Muscle of arm (tissue), 12 donors: Measurements from ENCODE around the gene SPARCL1. TPM values are rescaled to one million over a fixed set of nuclear protein-coding genes. Genes with fewer than 3 reads are reported as not detected.
A peak's percentile ranks its signal among the peaks of the same experiment; 100 is the strongest.

Experiments used
- DNase-seq: peaks from one replicate; pipeline ENCODE4 v3.0.0-alpha.2; 2013
- polyA plus RNA-seq, 12 donors: library from polyadenylated mRNA; unstranded; fragments of 120-200 nt; gene quantifications; one replicate each; pipeline ENCODE4 v1.2.1, GENCODE V29; 2013; ENCODE audit not compliant: insufficient read length in 12 of 12

The SPARCL1 gene
- polyA plus RNA-seq, 12 donors, result 216 to 375 (median 286) TPM; not detected in 1

DNA sequence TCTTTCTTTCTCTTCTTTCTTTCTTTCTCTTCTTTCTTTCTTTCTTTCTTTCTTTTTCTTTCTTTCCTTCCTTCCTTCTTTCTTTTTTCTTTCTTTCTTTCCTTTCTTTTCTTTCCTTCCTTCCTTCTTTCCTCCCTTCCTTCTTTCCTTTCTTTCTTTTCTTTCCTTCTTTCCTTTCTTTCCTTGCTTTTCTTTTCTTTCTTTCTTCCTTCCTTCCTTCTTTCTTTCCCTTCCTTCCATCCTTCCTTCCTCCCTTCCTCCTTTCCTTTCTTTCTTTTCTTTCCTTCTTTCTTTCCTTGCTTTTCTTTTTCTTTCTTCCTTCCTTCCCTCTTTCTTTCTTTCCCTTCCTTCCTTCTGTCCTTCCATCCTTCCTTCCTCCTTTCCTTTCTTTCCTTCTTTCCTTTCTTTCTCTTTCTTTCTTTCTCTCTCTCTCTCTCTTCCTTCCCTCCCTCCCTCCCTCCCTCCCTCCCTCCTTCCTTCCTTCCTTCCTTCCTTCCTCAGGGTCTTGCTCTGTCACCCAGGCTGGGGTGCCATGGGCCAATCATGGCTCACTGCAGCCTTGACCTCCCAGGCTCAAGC, 13.6 kb upstream of the SPARCL1 start:
- DNase-seq, result no peak

DNA sequence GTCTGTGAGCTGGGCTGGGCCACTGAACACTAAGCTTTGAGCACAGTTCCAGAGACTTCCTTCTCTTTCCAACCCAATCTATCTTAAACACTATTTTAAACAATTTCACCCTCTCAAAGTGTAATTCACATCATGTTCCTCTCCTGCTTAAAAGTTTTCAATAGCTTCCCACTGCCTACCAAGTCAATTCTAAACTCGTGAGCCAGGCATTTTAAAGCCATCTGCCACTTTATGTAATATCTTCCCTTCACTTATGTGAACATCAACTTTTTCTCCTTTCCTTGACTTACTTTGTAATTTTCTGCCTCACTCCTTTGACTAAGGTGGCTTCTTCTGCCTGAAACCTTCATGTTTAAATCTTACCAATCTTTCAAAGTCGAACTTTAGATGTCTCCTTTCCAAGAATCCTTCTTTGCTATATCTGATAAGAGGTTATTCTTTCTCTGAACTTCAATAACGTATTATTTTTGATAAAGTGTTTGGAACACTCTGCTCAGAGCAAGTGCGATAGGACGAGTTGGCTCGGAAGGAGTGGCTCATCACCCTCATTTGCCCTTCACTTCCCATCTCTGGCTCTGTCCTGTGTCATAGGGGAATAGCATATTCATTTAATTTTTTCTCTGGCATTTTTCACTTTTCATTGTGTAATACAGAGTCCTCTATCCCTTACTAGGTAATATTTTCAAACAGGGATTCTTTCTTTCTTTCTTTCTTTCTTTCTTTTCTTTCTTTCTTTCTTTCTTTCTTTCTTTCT, 13.0 kb upstream of the SPARCL1 start:
- no peak for DNase-seq

DNA sequence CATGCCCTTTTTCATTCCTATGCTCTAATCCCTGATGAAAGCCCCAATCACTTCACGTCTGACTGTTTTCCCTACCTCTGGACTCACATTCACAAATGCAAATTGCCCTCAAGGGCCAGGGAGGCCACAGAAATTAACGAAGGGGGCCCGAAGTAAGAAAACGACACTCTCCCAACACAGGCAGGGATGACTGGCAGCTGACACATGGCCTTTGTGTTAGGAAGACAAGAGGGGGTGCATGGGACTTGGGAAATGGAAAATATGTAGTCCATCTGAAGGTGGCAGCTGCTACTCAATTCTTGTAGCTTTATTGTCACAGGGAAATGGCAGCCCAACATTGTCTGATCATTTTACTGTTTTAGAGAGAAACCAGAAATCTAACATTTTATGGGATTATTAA, 12.3 kb upstream of the SPARCL1 start:
- no peak for DNase-seq

DNA sequence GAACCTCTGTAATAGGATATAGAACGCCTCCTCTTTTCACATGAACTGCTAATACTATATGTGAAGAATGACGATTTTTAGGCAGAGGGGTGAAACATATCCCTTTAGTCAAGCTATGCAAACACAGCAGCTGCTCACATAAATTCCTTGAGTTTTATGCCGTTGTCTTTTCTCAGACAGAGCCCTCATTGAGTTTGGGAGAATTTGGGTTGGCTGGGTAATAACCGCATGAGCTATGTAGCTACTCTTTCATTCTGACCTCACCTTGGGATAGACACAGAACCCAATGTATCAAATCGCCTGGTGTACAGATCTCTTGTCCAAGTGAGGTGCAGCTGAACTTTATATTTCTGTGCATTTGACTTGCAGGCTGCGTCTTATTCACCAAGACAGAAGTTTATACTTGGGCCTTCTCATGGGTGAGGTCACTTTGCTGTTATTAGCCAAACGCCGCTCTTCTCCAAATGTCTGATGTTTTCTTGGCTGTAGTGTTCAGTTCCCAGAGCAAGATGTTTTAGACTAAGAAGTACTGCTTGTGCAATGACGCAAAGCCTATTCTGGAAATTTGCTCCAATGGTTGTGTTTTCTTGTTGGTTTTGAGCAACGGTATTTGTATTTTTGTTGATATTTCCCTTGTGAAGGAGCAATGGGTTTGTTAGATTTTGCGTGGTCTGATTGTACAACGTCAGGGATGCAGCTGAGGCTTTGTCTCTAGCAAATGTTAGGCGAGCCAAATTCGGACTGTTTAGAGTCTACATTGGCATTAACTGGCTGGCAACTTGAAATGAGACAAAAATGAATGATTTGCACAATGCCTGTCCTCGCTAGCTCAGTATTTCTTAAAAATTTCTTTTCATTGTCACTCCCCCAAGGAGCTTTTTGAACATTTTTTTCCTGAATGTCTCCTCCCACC, 11.2 kb upstream of the SPARCL1 start:
- DNase-seq, result peak; percentile 93

DNA sequence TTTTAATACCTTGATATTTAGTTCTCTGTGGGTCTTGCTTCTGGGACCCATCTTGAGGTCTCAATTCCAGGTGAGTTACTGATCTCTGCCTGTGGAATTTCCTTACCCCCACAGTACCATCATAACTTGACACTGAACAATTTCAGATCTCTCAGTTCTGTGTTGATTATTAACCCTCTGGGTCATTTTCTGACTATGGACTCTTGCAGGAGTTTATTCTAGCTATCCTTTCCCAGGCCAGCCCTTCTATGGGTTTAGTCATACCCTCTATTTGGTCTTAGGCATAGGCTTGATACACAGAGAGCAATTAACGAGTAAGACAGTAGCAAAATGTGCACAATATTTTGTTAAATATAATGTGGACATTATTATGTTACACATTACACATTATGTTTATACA, 3.7 kb upstream of the SPARCL1 start:
- DNase-seq, result no peak

DNA sequence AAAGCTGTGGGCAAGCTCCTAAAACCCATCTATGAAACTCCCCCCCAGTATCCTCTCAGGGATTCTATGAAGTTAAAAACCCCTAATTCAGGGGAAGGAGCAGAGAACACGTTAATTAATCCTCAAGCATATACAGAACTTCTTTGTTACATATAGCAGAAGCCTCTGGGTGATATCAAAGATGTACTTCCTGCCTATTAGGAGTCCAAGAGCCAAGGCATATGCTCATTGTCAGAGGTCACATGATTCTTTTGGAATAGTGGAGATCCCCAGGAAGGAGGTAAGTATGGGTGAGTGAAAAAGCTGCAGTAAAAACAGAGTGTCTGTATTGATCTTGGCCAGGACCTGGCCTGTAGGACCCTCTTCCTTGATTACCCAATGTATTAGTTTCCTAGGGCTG, 2.9 kb upstream of the SPARCL1 start:
- DNase-seq, result no peak

DNA sequence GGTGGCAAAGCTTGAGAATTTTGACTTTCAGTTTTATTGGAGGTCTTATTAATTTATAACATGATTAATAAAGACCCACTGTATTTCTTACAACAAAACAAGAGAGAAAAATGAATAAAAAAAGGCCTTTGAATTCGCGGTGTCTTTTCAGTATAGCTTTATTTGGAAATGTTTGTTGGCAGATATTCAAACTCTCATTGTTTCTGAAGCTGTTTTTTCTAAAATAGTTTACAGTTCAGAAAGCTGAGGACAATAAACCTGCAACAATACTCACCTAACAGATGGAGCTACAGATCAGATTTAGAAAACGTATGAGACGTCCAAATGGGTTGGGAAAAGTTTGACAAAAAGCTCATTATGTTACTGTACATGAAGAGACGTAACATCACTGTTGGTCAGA, 2.4 kb upstream of the SPARCL1 start:
- no peak for DNase-seq

DNA sequence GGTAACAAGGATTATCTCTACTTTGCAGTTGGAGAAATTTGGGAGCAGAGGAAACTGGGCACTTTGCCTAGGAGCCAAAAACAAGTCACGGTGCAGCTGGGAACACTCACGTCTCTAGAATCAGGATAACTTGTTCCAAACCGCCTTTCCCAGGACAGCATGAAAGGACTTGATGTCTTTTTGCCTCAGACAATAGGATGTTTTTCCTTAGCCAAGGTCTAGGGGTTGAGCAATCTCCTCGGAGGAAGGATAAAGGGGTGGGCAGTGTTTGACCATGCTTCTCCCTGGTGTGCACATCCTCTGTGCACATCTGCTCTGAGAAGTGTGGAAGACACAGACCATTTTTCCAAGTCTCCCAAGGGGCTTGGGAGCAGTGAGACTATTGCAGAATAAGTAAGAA, 1.7 kb upstream of the SPARCL1 start:
- DNase-seq, result peak; percentile 83

DNA sequence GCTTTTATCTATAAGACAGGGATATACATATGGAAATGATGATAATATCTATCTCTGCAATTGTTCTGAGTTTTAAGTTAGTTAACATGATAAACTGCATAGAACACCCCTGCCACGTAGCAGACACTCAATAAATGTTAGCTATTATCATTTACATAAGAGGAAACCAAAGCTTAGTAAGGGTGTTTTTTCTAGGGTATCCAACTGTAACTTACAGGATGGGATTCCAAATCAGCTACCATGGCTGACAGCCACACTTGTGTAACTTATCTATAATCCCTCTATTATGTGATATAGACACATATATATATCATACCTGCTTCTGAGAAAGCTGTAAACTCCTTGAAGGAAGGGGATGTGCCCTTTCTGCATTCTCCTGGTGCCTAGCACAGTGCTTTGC, 1.1 kb upstream of the SPARCL1 start:
- no peak for DNase-seq

DNA sequence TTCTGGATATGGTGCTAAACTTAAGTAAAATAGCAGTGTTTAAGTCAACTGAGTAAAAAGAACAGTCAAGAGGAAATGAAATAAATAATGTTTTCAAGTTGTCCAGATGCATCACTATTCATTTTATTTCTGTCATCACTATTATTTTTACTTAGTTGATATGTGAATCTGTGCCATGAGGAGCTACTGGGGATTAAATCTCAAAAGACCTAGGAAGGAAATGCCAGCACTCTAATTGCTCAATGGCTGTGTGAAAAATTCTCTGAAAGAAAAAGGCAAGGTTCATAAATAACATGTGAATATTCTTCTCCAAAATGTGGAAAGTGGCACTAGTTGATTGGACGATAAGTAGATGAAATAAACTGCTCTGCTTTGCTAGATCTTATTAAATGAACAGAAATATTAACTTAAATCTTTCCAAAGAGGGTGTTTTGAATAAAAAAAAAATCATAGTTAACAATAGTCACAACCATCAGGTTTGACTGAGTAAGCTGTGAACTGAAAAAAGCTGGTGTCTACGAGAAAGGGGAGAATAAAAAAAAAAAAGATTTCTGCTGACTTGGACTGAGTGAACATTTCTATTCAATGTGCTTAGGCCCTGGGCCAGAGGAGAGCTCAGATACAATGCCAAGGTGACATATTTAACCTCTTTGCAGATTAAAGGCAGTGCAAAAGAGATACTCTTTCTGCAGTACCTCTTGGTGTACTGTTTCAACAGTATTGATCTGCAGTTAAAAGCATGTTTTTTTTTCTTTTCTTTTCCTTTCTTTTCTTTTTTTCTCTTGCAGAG, 1.6 kb downstream of the SPARCL1 start:
- DNase-seq, result no peak

DNA sequence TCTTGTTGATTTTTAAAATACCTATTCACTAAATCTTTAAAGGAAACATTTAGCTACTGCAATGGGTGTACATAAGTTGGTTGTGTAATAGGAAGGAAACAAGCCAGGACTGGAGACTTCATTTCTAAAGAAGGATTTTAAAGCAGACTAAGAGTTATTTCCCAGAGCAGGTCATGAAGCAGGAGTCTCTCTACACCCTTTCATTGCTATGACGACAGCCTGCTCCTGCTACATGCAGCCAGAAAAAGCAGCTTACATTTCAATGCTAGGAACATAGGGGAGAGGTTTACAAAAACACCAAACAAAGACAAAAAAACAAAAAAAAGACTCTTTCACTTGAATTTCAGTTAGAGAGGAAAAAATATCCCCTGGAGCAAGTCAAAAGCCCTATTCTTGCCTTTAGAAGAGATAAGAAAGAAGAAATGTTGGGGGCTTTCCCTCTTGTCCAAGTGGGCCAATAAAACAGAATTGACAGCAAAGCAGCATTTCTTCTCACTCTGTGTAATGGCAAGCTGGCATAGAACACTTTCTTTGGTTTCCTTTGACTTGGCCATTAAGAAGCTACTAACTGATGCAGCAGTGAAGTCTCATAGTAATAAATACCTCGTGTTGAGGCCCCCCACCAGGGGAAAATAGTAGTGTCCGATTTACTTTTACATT, 3.4 kb downstream of the SPARCL1 start:
- DNase-seq, result no peak

DNA sequence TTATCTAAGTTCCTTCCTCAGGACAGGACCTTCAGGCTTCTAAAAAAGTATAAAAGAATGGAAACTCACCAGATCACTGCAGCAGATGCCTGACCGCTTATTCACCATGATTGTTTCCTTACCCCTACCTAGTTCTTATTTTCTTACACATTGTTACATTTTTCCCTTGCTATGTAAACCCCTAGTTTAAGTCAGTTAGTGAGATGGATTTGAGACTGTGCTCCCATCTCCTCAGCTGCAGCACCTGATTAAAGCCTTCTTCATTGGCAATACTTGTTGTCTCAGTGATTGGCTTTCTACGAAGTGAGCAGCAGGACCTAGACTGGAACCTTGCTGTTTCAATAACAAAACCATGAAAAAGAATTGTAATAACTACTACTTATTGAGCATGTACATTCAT, 4.7 kb downstream of the SPARCL1 start:
- no peak for DNase-seq

DNA sequence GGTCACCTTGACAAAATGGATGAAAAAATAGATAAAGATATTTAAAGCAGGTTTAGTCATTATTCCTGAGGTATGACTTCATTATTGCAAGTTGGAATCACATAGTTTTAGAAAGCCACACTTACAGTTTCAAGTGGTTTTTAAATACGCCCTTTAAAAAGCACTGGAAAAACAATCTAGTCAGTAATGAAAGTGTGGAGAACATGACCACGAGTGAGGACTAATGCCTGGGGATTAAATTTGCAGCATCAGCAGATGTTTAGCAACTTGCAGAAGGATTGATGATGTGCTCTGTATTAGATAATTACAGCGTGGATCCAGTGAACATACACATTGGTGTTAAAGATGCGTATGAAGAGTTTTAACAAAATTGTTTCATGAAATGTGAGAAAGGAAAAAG, 5.9 kb downstream of the SPARCL1 start:
- DNase-seq, result no peak

DNA sequence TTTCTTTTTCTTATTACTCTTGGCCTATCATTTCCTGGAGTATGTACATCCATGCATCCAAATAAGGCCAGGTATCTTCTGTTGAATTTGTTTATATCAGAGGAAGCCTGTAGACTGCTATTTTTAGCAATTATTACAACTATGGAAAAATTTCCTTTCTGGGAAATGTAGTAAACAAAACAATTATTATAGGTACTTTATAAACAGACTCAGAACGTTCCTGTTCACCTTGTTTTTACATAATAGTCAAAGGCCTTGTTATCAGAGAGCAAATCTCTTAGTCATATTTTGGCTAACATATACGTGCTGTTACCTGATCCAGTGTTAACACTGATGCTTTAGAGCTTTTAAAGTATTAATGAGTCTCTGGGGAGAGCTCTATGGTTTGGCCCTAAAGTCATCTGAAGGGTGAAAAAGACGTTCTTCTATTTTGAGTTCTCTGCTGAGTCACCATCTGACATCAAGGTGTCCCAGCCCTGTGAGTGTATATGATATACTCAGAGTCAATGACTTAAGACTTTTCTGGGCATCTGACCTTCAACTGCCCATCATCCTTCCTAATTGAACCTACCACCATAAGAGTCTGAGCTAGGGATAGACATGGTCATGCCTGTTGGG, 7.3 kb downstream of the SPARCL1 start:
- no peak for DNase-seq

DNA sequence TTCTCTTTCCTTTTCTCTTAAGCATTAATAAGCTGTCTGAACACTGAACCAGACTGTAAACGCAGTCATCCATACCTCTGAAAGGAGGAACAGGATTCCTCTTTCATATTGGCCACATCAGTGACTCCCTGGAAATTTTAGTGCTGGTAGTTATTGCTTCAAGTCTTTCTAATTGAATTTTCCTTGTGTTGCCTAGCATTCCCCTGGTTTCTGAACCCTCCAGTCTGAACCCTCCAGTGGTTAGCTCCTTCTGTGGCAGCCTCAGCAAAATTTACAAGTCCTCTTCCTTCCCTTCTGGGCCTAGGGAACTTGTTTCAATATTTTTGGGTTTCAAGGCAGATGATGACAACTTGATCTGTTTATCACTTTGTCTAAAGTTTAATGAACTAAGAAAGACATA, 7.9 kb downstream of the SPARCL1 start:
- no peak for DNase-seq

DNA sequence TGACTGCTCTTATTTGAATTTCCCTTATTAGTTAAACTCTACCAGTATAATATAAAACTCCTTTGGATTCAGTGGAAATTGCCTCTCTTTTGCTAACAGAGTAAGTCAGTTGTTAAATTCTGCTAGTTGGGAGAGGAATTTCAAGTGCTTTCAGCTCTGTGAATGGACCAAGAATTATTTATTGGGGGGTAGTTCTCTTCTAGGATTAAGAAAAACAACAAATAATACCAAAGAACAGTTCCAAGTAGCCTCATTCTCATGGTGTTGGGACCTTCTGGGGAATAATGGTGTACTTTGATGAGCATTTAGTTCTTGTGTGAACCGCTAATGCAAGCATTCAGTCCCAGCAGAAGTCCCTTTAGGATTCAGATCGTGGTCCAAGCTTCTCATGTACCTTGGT, 11.6 kb downstream of the SPARCL1 start:
- DNase-seq, result no peak

DNA sequence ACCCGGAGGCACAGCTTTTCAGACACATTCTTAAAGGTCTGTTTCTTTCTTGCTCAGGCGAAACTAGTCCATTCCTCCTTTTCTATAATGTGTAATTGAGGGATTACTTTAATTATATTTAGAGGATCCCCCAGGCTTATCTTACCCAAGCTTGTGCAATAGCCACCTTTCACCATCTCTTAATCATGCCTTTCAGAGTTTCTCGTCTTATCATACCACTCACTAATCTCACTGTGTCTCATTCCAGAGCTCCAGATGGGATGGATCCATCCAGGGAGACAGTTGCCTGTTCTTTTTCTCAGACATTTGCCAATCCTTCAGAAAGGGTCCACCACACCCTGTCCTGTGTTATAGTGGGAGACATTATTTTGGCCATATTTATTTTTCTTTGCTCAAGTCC, 12.5 kb downstream of the SPARCL1 start:
- DNase-seq, result no peak

DNA sequence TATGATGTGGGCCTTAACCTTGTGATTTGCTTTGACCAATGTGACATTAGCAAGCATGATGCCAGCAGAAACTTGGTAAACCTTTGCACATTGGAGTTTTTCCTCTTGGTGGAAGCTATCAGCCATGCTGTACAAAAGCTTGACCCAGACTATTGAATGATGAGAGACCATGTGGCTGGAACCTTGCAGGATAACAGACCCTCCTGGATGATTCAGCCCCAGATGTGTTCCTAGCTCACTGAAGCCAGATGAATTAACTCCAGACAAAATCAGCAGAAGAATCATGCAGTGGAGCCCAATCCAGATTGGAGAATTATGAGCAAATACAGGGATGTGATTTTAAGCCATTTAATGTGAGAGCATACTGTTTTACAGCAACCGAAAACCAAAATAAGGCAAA, 16.8 kb downstream of the SPARCL1 start:
- DNase-seq, result no peak

DNA sequence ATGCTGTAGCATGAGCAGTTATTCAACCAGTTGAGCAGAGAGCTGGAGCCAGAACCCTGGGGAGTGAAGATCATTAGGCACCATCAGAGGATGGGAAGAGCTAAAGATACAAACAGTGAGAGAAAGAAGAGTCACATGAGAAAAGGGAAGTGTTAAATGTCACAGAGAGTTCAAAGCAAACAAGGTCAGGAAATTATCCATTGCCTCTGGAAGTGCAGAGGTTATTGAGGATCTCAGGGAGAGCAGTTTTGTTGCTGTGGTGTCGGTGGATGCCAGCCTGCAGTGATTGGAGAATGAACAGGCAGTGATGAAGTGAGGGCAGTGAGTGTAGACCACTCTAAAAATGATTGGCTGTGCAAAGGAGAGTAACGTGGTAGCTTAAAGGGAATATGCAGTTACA, 17.7 kb downstream of the SPARCL1 start:
- no peak for DNase-seq

DNA sequence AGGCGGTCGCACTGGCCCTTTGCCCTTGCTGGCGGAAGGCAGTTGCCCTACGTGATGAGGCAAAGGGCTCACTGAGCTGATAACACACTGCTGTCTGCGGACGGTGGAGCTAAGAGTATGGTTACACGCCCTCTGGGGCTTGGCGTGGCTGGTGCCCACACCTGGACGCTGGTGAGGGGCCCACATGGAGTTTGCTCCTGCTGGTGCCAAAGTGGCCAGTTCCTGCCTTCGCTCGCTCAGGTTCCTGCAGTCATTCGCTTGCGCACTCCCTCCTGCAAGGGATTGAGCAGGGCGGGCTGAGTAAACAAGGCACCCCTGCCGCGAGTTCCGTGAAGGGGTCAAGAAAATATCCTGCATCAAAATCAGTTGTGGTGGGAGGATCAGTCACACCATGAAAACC, 18.4 kb downstream of the SPARCL1 start:
- DNase-seq, result no peak
